ENCODE results near the gene KIAA1217. TPM values are rescaled to one million over a fixed set of nuclear protein-coding genes. Genes with fewer than 3 reads are reported as not detected.

KIAA1217 gene
- total RNA-seq, 4 donors from 2014 or later, result 12.7 to 156 (median 34.8) TPM

GRCh38 chr10:24465124-24465874, 256.4 kb downstream of the KIAA1217 start:
- no peak for ATAC-seq (ENCODE audit: low FRiP score)
- no peak for DNase-seq (ENCODE audit: low spot score)
- no peak for TF ChIP-seq CTCF (IDR thresholded peaks at IDR 0.05)

- ATAC-seq (ENCODE audit: low FRiP score), result peak; percentile 83
- no peak for DNase-seq (ENCODE audit: low spot score)
- no peak for TF ChIP-seq CTCF (IDR thresholded peaks at IDR 0.05)
Observed at GRCh38 chr10:24465891-24466818, 257.2 kb downstream of the KIAA1217 start.

GRCh38 chr10:24467136-24467535, 258.2 kb downstream of the KIAA1217 start:
- TF ChIP-seq CTCF (IDR thresholded peaks at IDR 0.05), result no peak
- ATAC-seq (ENCODE audit: low FRiP score), result no peak
- no peak for DNase-seq (ENCODE audit: low spot score)

GRCh38 chr10:24467605-24468004, 258.7 kb downstream of the KIAA1217 start:
- no peak for ATAC-seq (ENCODE audit: low FRiP score)
- no peak for TF ChIP-seq CTCF (IDR thresholded peaks at IDR 0.05)
- no peak for DNase-seq (ENCODE audit: low spot score)

- DNase-seq (ENCODE audit: low spot score), result no peak
- TF ChIP-seq CTCF (IDR thresholded peaks at IDR 0.05), result no peak
- ATAC-seq (ENCODE audit: low FRiP score), result no peak
Observed at GRCh38 chr10:24468281-24468751, 259.4 kb downstream of the KIAA1217 start.

- TF ChIP-seq CTCF (IDR thresholded peaks at IDR 0.05), result no peak
- DNase-seq (ENCODE audit: low spot score), result no peak
- no peak for ATAC-seq (ENCODE audit: low FRiP score)
Observed at GRCh38 chr10:24469993-24470392, 261.1 kb downstream of the KIAA1217 start.
